GM18907 (cell line): Measurements from ENCODE around the gene IDS.
A peak's percentile ranks its signal among the peaks of the same experiment; 100 is the strongest.
"Not testable (repeated sequence)": the region's sequence is repeated elsewhere in the genome, so short reads cannot be mapped to it uniquely, and the experiment has no call there.

Experiments
- ATAC-seq: cut with Tn5 transposase; IDR thresholded peaks from one replicate; pipeline ENCODE4 v1.9.1; 2021; ENCODE audit warnings: mild to moderate bottlenecking, moderate library complexity; ENCODE audit not compliant: unreplicated experiment

The IDS gene

DNA sequence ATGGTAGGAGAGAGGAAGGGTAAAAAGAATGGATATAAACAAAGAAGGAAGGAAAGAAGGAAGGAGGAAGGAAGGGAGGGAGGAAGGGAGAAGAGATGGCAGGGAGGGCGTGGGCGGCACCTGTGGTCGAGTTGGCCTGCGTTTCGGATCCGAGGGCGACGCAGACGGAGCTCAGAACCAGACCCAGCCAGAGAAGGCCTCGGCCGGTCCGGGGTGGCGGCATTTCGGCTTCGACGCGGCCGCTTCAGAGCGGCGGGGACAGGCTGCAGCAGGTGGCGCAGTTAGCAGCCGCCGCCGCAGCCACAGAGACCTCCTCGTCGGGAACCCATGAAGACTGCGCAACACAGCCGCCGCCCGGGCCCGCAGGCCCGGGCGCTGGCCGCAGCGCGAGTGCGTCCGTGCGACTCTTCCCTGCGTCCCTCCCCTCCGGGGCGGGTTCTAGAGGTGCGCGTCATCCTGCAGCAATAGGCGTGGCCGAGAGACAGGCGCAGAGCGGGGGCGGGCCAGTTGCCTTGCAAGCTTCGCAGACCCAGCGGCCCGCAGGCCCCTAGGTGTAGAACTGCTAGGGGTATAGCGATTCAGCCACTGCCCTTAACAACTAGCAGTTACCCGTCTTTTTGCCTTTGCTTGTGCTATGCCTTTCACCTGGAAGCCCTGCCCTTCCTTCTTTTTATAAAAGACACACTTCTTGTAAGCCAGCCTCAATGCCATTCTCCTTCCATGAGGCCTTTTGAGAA lies at the start of gene IDS:
Gene IDS (minus strand): TSS at position 392 of the 737 bp plus-strand sequence. CDS start 169 bp downstream, at position 223.
- peak; percentile 81 for ATAC-seq

DNA sequence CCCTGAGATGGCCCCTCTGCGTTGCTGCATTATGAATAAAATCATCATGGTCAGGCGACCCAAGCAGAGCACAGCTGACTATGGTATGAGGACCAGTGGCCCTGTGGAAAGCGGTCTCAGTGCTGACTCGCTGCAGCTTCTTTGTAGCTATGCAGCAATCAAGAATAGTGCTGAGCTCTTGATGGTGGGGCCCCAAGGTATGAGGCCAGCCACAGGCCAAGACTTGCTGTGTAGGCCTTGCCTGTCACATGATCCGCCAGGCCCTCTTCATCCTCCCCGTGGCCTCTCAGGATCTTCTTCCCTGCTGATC lies 46.8 kb upstream of the IDS start:
- ATAC-seq = not testable (repeated sequence)

DNA sequence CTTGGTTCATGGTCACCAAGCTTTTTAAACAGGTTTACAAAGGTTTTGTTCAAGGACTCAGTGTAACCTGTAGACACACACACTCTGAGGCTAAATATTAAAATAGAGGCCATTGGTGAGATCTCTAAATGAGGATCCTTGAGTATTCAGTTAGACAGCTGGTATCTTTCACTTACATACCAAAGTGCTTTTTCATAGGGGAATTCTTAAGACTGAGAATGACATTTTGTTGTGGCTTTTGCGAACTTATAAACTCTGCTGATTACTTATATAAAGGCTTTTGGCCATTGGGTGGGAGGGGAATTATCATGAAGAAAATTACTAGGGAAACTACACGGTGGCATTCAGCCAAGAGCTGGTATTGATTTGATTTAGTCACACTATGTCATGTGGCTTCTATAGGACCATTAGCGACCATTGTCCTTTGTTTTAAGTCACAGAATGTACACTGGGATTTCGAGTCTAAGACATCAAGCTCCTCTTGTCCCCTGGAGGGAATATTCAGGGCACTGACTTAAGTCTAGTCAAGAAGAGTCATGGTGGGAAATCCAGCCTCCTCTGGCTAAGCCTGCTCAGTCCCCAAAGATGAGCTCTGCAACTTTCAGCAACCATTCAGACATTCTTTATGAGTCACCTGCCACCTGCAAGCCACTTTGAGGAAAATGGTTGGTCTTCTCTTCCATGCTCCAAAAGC lies 46.3 kb upstream of the IDS start:
- not testable (repeated sequence) for ATAC-seq

- not testable (repeated sequence) for ATAC-seq
These were observed 45.3 kb upstream of the IDS start for GRCh38 chrX:149550454-149550853.

DNA sequence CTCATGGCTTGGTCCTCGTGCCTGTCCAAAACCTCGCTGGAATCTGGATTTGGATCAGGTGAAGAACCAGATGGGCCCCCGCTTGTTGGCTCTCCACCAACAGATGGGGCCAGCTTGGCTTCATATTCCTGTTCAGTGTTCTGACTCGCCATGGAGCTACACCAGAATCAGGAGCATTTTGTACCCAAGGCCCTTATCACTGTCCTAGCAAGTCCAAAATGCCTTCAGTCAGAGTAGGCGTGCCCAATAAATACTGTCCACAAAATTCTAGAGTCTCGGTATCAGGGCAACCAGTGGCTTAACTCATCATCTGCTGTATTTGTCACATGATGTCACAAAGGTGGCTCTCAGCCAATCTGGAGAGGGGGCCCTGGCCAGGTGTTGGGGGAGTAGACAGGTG lies 44.6 kb upstream of the IDS start, which contains the start of gene HSFX3:
Gene HSFX3 (minus strand): TSS at position 224 of the 400 bp plus-strand sequence. CDS start 72 bp downstream, at position 152.
- not testable (repeated sequence) for ATAC-seq

- not testable (repeated sequence) for ATAC-seq
These were observed 42.7 kb upstream of the IDS start for GRCh38 chrX:149547782-149548181.

- ATAC-seq = not testable (repeated sequence)
These were observed 41.9 kb upstream of the IDS start for GRCh38 chrX:149546962-149547361.

GRCh38 chrX:149545545-149546543 lies 40.7 kb upstream of the IDS start:
- peak; percentile 66 for ATAC-seq

- ATAC-seq = no peak
These were observed 36.5 kb upstream of the IDS start for GRCh38 chrX:149541521-149542047.

DNA sequence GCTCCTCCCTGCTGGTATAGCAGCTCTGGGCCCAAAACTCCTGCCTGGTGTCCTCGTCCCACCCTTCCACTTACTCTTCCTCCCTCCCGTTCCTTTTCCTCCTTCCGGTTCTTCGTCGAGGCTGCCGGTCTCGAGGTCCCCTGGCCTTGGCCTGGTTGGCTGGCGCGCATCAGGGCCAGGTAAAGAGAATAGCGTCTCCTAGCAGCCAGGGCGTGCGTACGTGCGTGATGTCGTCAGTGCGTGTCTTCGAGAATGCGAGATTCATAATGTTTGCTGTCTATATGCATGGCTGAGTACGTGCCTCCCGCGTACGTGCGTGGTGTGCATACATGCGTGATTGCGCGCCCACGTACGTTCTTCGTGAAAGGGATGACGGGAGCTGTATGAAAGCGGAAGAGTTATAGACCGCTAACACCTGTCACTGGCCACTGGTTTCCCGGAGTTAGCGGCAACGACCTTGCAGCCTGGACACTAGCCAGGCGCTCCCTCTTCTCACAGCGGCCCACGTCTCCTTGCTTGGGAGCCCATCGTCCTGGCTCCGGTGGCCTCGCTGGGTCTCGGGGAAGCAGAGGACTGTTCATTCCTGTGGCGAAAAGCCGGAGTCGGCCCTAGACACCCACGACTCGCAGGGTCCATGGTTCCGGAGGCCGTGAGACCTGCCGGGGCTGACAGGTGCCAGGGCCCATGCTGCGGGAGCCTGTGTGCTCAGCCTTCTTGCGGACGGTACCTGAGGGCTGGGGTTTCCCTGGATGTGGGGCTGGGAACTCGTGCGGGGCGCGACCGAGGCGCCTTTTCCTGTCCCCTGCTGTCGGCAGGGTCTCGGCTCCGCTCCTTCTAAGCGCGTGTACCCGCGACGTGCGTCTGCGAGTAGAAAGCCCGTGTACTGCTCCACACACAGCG lies 35.8 kb upstream of the IDS start, which contains the start of gene EOLA1:
Gene EOLA1 (plus strand): TSS at position 392 of the 900 bp plus-strand sequence. CDS start 4,619 bp downstream, outside the sequence.
- peak; percentile 82 for ATAC-seq

DNA sequence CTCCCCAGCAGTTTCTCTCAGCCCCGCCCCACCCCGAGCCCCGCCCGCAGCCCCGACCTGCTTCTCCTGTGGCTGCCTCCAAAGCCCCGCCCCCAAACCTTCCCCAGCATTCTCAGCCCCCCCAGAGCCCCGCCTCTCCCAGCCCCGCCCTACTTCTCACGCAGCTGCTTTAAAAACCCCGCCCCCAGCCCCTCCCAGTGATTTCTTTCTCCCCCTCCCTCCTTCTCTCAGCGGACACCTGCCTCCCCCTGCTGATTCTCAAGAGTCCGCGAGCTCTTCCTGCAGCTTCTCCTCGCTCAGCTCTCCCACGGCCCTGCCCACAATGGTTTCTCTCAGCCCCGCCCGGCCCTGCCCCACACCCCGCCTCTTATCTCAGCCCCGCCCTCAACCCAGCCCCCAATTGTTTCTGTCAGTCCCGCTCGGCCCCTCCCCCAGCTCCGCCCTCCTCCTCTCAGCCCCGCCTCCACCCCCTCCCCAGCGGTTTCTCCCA lies 35.1 kb upstream of the IDS start:
- peak; percentile 17 for ATAC-seq

DNA sequence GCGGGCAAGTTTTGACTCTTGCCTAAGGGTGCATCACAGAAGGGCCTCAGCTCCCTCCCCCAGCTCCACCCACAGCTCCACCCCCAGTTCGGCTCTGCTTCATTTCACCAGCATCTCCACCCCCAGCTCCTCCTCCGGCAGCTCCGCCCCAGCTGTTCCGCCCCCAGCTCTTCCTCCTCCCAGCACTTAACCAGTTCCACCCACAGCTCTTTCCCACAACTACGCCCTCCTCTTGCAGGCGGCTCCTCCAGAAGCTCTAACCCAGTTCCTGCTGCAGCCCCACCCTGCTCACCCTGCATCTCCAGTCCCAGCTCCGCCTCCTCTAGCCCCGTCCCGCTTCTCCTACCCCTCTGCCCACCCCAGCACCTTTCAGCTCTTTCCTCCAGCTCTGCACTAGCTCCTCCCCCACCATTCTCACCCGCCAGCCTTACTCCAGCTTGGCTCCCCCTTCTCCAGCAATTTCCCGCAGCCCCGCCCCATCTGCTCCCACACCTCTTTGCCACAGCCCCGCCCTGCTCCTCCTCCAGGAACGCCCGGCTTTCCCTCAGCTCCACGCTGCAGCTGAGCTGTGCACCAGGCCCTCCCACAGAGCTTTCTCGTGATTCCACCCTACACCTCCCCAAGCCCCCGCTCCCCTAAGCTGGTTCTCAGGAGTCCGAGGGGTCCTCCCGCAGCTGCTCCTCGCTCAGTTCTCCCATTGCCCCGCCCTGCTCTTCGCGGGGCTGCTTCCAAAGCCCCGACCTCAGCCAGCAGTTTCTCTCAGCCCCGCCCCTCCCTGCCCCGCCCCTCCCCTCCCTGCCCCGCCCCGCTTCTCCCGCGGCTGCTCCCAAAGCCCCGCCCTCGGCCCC lies 34.4 kb upstream of the IDS start:
- ATAC-seq = peak; percentile 54

GRCh38 chrX:149537474-149537873 lies 32.4 kb upstream of the IDS start:
- ATAC-seq = not testable (repeated sequence)

- not testable (repeated sequence) for ATAC-seq
These were observed 30.0 kb upstream of the IDS start for GRCh38 chrX:149534926-149535602.

DNA sequence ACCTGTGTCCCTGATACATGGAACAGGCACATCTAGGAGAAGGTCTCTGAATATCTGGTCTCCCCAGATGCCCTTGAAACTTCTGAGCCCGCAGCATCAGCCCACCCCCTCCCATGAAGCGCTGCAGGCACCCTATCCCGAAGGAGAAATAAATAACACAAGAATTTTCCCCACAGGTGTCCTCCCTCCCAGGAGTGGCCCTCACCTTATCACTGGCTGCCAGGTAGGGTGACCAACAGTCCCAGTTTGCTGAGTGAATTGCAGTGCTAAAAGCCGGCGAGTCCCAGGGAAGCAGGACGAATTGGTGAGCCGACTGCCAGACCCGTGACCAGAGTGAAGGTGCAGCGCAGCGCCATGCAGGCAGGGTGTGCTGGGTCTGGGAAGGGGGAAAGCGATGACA lies 28.9 kb upstream of the IDS start:
- not testable (repeated sequence) for ATAC-seq

DNA sequence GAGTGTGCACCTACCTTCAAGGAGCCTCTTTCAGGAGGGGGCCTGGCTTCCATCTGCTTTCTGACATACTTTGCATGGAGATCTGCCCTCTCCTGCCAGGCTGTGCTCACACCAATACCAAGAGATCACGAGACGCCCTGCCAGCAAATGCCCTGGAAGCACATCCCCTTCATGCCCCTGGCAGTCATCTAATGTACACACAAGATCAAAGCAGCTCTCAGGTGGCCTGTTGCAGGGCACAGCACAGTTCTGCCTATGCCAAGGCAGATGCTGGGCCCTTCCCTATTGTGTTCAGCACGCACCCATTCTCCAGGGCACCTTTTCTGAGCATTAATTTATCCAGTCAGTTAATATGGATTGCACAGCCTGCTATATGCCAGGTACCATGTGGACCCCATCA lies 27.8 kb upstream of the IDS start:
- not testable (repeated sequence) for ATAC-seq

- ATAC-seq = peak; percentile 64
These were observed 26.5 kb upstream of the IDS start for GRCh38 chrX:149531599-149531998.

- no peak for ATAC-seq
These were observed 23.3 kb upstream of the IDS start for GRCh38 chrX:149528381-149528780.
